A549 (cell line): ENCODE results near the gene PSMD6. TPM values are rescaled to one million over a fixed set of nuclear protein-coding genes. Genes with fewer than 3 reads are reported as not detected.

ENCODE experiments used
- ATAC-seq, 2 experiments: fragments of 200-7000 bp in 1 of 2; fragments of >200 bp in 1 of 2; cut with Nextera tagmentation in 1 of 2; cut with Tn5 transposase in 1 of 2; 3 replicates each; pipeline versions ENCODE4 v1.8.0 to v1.9.1; 2018 to 2020; ENCODE audit warnings: mild to moderate bottlenecking in 1 of 2, moderate library complexity in 1 of 2
- CTCF ChIA-PET: fragments of 300-600 bp; sonication (Branson Sonifier 250); formaldehyde crosslinking; extraction: SDS; loops from one replicate; lab custom pipeline; 2021; ENCODE audit warnings: antibody characterized with exemption, inconsistent platforms; lab: Yijun Ruan, JAX
- POLR2A ChIA-PET: fragments of 350-600 bp; formaldehyde crosslinking; extraction: SDS; loops from one replicate; lab custom pipeline; 2021; ENCODE audit warnings: antibody characterized with exemption, inconsistent platforms; lab: Yijun Ruan, JAX
- DNase-seq, 2 experiments: peaks; one replicate each; pipeline versions ENCODE4 v3.0.0 to v3.0.0-alpha.2; 2011 to 2016; ENCODE audit warnings: low read depth in 1 of 2, low spot score in 1 of 2
- FAIRE-seq: peaks from 2 replicates; lab custom pipeline; 2011; peaks lifted over from hg19 to GRCh38; lab: Jason Lieb, UNC
- H3K27ac ChIP-seq, 2 experiments: fragments of >200 bp; sonication (Bioruptor Twin); formaldehyde crosslinking; 3 replicates each; pipeline ENCODE4 v1.5.1; 2016 to 2017
- H3K4me1 ChIP-seq: fragments of >200 bp; sonication (Bioruptor Twin); formaldehyde crosslinking; 3 replicates; pipeline ENCODE4 v1.6.1; 2016
- H3K4me2 ChIP-seq: fragments of >200 bp; sonication (Bioruptor Twin); formaldehyde crosslinking; 3 replicates; pipeline ENCODE4 v1.6.1; 2016
- H3K4me3 ChIP-seq: fragments of >200 bp; sonication (Bioruptor Twin); formaldehyde crosslinking; 3 replicates; pipeline ENCODE4 v1.5.1; 2016
- H3K9me3 ChIP-seq: fragments of >200 bp; sonication (Bioruptor Twin); formaldehyde crosslinking; 3 replicates; pipeline ENCODE4 v1.6.1; 2016
- CBX2 ChIP-seq: fragments of 200-600 bp; sonication (generic); IDR thresholded peaks from 2 replicates; pipeline ENCODE4 v1.6.1; 2016; ENCODE audit warnings: low read depth, mild to moderate bottlenecking, borderline replicate concordance
- CBX8 ChIP-seq: fragments of 200-600 bp; sonication (generic); IDR thresholded peaks from 2 replicates; pipeline ENCODE4 v1.6.1; 2016
- CEBPB ChIP-seq, 2 experiments: fragments of >200 bp in 1 of 2; sonication (Bioruptor Twin) in 1 of 2; formaldehyde crosslinking in 1 of 2; IDR thresholded peaks; 2 replicates each; pipeline ENCODE4 v1.6.1; 2012 to 2016
- CHD4 ChIP-seq: fragments of 200-600 bp; sonication (generic); IDR thresholded peaks from 2 replicates; pipeline ENCODE4 v1.6.1; 2016; ENCODE audit warnings: antibody characterized with exemption, mild to moderate bottlenecking, borderline replicate concordance
- EHF ChIP-seq: fragments of 250-450 bp; sonication (Bioruptor Pico); IDR thresholded peaks from 2 replicates; pipeline ENCODE4 v1.5.0; 2020; ENCODE audit warnings: mild to moderate bottlenecking
- EP300 ChIP-seq, 2 experiments: fragments of >200 bp; sonication (Bioruptor Twin); formaldehyde crosslinking; IDR thresholded peaks; 2 replicates in 1 of 2; 3 replicates in 1 of 2; pipeline ENCODE4 v1.6.1; 2016 to 2017
- ESRRA ChIP-seq: fragments of 150-350 bp; IDR thresholded peaks from 2 replicates; pipeline ENCODE4 v1.6.1; 2014; ENCODE audit warnings: mild to moderate bottlenecking, low read length, borderline replicate concordance
- HOXA7 ChIP-seq: fragments of 250-450 bp; sonication (Bioruptor Pico); IDR thresholded peaks from 2 replicates; pipeline ENCODE4 v1.5.0; 2020; ENCODE audit warnings: mild to moderate bottlenecking, moderate library complexity
- HOXB13 ChIP-seq: fragments of 250-450 bp; sonication (Bioruptor Pico); IDR thresholded peaks from 2 replicates; pipeline ENCODE4 v1.5.0; 2020; ENCODE audit warnings: low read depth, mild to moderate bottlenecking, moderate library complexity
- JUN ChIP-seq, 2 experiments: fragments of >200 bp; sonication (Bioruptor Twin); formaldehyde crosslinking; IDR thresholded peaks; 2 replicates in 1 of 2; 3 replicates in 1 of 2; pipeline ENCODE4 v1.6.1; 2016 to 2017
- JUNB ChIP-seq: fragments of >200 bp; sonication (Bioruptor Twin); formaldehyde crosslinking; IDR thresholded peaks from 2 replicates; pipeline ENCODE4 v1.6.1; 2016
- KDM5A ChIP-seq: fragments of 200-600 bp; sonication (generic); IDR thresholded peaks from 2 replicates; pipeline ENCODE4 v1.6.1; 2016; ENCODE audit warnings: antibody characterized with exemption, mild to moderate bottlenecking
- MAFK ChIP-seq: fragments of 450-650 bp; IDR thresholded peaks from 2 replicates; pipeline ENCODE4 v1.6.1; 2014; ENCODE audit not compliant: partially characterized antibody
- NPAS2 ChIP-seq: fragments of 250-450 bp; sonication (Bioruptor Pico); IDR thresholded peaks from 2 replicates; pipeline ENCODE4 v1.8.0; 2022; ENCODE audit warnings: mild to moderate bottlenecking, moderate library complexity, borderline replicate concordance
- PBX3 ChIP-seq: IDR thresholded peaks from 2 replicates; pipeline ENCODE4 v1.6.1; 2012
- PHF8 ChIP-seq: fragments of 200-600 bp; sonication (generic); IDR thresholded peaks from 2 replicates; pipeline ENCODE4 v1.6.1; 2016; ENCODE audit warnings: low read depth, mild to moderate bottlenecking, antibody characterized with exemption, moderate library complexity, borderline replicate concordance
- POLR2A ChIP-seq: IDR thresholded peaks from 2 replicates; pipeline ENCODE4 v1.6.1; 2012; ENCODE audit warnings: mild to moderate bottlenecking, low read length
- RARB ChIP-seq: fragments of 250-450 bp; sonication (Bioruptor Pico); IDR thresholded peaks from 2 replicates; pipeline ENCODE4 v1.8.0; 2021; ENCODE audit warnings: mild to moderate bottlenecking, moderate library complexity
- RCOR1 ChIP-seq: fragments of 150-350 bp; IDR thresholded peaks from 2 replicates; pipeline ENCODE4 v1.6.1; 2014; ENCODE audit warnings: antibody characterized with exemption, low read length, low read depth
- RFX5 ChIP-seq: fragments of 450-650 bp; IDR thresholded peaks from 2 replicates; pipeline ENCODE4 v1.7.1; 2014; ENCODE audit warnings: antibody characterized with exemption, mild to moderate bottlenecking, moderate library complexity
- RNF2 ChIP-seq: fragments of 200-600 bp; sonication (generic); IDR thresholded peaks from 2 replicates; pipeline ENCODE4 v1.6.1; 2016; ENCODE audit warnings: low read depth, mild to moderate bottlenecking, antibody characterized with exemption, moderate library complexity, borderline replicate concordance
- SREBF2 ChIP-seq: fragments of 450-650 bp; IDR thresholded peaks from 2 replicates; pipeline ENCODE4 v1.6.1; 2014; ENCODE audit warnings: mild to moderate bottlenecking, moderate library complexity
- TFCP2L1 ChIP-seq: fragments of 250-450 bp; sonication (Bioruptor Pico); IDR thresholded peaks from 2 replicates; pipeline ENCODE4 v1.5.0; 2021; ENCODE audit warnings: mild to moderate bottlenecking
- USF2 ChIP-seq: fragments of 450-650 bp; IDR thresholded peaks from 2 replicates; pipeline ENCODE4 v1.6.1; 2014; ENCODE audit warnings: antibody characterized with exemption
- ZC3H11A ChIP-seq: fragments of 450-650 bp; IDR thresholded peaks from 2 replicates; pipeline ENCODE4 v1.6.1; 2014; ENCODE audit warnings: antibody characterized with exemption, mild to moderate bottlenecking
- ZFP36 ChIP-seq: fragments of 450-650 bp; IDR thresholded peaks from 2 replicates; pipeline ENCODE4 v1.6.1; 2014; ENCODE audit warnings: borderline replicate concordance; ENCODE audit not compliant: partially characterized antibody
- WGBS: methylation state at CpG from one replicate; pipeline ENCODE4 v1.1.6; 2017; ENCODE audit errors: missing lambda C conversion rate; 5-methylcytosine and 5-hydroxymethylcytosine counted together
- polyA plus RNA-seq, 4 experiments: library from polyadenylated mRNA; depleted of rRNA in 3 of 4; stranded (reverse); fragments of >200 nt; fragmentation: RNase III in 1 of 4; extraction: RNeasy Plus Mini Kit Qiagen cat#74134 plus additional on column Dnase treatment in 1 of 4; gene quantifications; 2 replicates in 3 of 4; 3 replicates in 1 of 4; pipeline ENCODE4 v1.2.3, GENCODE V29; 2011 to 2017
- TF ChIP-seq, protein P1 (sequence below): IDR thresholded peaks from 2 replicates; pipeline ENCODE4 v1.6.1; 2012
- TF ChIP-seq, protein P2 (sequence below): IDR thresholded peaks from 2 replicates; pipeline ENCODE4 v1.6.1; 2012; ENCODE audit warnings: low read depth, borderline replicate concordance
- TF ChIP-seq, protein P3 (sequence below): fragments of 150-350 bp; IDR thresholded peaks from 2 replicates; pipeline ENCODE4 v1.6.1; 2014; ENCODE audit warnings: low read depth, mild to moderate bottlenecking, low read length
- TF ChIP-seq, protein P4 (sequence below): fragments of >200 bp; sonication (Bioruptor Twin); formaldehyde crosslinking; IDR thresholded peaks from 3 replicates; pipeline ENCODE4 v1.5.1; 2016

PSMD6 gene
- polyA plus RNA-seq, 2 of the 4 experiments (the other 2 are of a cell fraction), result 76.8 to 117 TPM

GRCh38 chr3:63973406-63973805 is 49.9 kb downstream of the PSMD6 start (continued):
- TF ChIP-seq ZC3H11A, result no peak
- no peak for TF ChIP-seq NPAS2 (CRISPR knock-in tag)
- no peak for TF ChIP-seq CEBPB (IDR thresholded peaks at IDR 0.05)
- TF ChIP-seq, protein P1, sequence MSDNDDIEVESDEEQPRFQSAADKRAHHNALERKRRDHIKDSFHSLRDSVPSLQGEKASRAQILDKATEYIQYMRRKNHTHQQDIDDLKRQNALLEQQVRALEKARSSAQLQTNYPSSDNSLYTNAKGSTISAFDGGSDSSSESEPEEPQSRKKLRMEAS, result no peak
- no peak for TF ChIP-seq ESRRA
- TF ChIP-seq MAFK, result no peak
- TF ChIP-seq JUN (IDR thresholded peaks at IDR 0.05), result no peak
- TF ChIP-seq CHD4, result no peak
- no peak for TF ChIP-seq EP300 (IDR thresholded peaks at IDR 0.05)
- TF ChIP-seq SREBF2, result no peak
- TF ChIP-seq JUNB, result no peak
- TF ChIP-seq RNF2, result no peak
- no peak for TF ChIP-seq PHF8

DNA sequence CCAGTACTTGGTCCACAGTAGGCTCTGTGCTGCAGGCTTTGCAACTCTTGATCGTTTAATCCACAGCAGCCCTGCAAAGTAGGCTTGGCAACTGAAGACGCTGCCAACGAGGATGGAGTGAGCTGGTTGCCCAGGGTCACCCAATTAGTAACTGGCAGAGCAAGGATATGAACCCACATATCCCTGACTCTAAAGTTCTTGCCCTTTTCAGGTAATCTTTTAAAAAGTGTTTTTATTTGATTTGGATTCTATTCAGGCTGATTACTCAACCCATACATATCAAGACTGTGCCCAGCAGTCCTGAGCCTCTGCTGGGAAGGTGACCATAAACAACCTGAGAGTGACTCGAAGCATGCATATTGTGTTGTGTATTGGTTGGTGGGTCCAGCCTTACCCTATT is 50.3 kb downstream of the PSMD6 start:
- no peak for FAIRE-seq
- no peak for ATAC-seq
- DNase-seq, result no peak
- H3K4me3 ChIP-seq, result no peak overlapping the region
- no peak overlapping the region for H3K27ac ChIP-seq
- CTCF ChIA-PET, result interaction anchor here (1.5 to 4.4 kb wide), 2 partner anchors 11 to 20 kb away, joined by 5 to 18 read pairs; no protein-coding TSS in a partner anchor
- POLR2A ChIA-PET, result no interaction called here
- H3K4me1 ChIP-seq, result peaks cover 39% of the 10 kb centered on the region
- TF ChIP-seq CBX2, result no peak
- no peak for TF ChIP-seq HOXA7
- no peak for TF ChIP-seq MAFK
- no peak for TF ChIP-seq TFCP2L1
- no peak for TF ChIP-seq SREBF2
- TF ChIP-seq, protein P2, sequence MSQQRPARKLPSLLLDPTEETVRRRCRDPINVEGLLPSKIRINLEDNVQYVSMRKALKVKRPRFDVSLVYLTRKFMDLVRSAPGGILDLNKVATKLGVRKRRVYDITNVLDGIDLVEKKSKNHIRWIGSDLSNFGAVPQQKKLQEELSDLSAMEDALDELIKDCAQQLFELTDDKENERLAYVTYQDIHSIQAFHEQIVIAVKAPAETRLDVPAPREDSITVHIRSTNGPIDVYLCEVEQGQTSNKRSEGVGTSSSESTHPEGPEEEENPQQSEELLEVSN, result no peak
- no peak for TF ChIP-seq RFX5
- no peak for TF ChIP-seq HOXB13 (CRISPR knock-in tag)
- no peak for TF ChIP-seq POLR2A
- TF ChIP-seq EP300 (IDR thresholded peaks at IDR 0.05), result no peak
- no peak for TF ChIP-seq EHF (CRISPR knock-in tag)
- no peak for TF ChIP-seq ZC3H11A
- TF ChIP-seq JUN (IDR thresholded peaks at IDR 0.05), result no peak
- no peak for TF ChIP-seq ESRRA
- TF ChIP-seq, protein P3, sequence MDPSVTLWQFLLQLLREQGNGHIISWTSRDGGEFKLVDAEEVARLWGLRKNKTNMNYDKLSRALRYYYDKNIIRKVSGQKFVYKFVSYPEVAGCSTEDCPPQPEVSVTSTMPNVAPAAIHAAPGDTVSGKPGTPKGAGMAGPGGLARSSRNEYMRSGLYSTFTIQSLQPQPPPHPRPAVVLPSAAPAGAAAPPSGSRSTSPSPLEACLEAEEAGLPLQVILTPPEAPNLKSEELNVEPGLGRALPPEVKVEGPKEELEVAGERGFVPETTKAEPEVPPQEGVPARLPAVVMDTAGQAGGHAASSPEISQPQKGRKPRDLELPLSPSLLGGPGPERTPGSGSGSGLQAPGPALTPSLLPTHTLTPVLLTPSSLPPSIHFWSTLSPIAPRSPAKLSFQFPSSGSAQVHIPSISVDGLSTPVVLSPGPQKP, result no peak
- TF ChIP-seq KDM5A, result no peak
- TF ChIP-seq, all 56 proteins: peak for 0
- 83% methylated on average over 4 of the region's 4 CpGs for WGBS
- no peak overlapping the region for H3K4me2 ChIP-seq
- H3K9me3 ChIP-seq, result no peaks in the 10 kb centered on the region

GRCh38 chr3:63972196-63972595 is 51.1 kb downstream of the PSMD6 start:
- POLR2A ChIA-PET, result no interaction called here
- DNase-seq (no peak), FAIRE-seq (no peak), ATAC-seq (no peak)
- 92% methylated on average over 2 of the region's 2 CpGs for WGBS
- no peak overlapping the region for H3K4me3 ChIP-seq
- CTCF ChIA-PET, result interaction anchor here (1.0 to 4.4 kb wide), 3 partner anchors 10 to 21 kb away, joined by 3 to 18 read pairs (median 5); no protein-coding TSS in a partner anchor
- H3K9me3 ChIP-seq, result no peaks in the 10 kb centered on the region
- peaks cover 47% of the 10 kb centered on the region for H3K4me1 ChIP-seq
- H3K4me2 ChIP-seq, result no peak overlapping the region
- no peak overlapping the region for H3K27ac ChIP-seq
- TF ChIP-seq NPAS2 (CRISPR knock-in tag) (no peak), RCOR1 (no peak), HOXB13 (CRISPR knock-in tag) (no peak), CHD4 (no peak), CEBPB (IDR thresholded peaks at IDR 0.05) (no peak), RFX5 (no peak), ZFP36 (no peak), USF2 (no peak), KDM5A (no peak), PBX3 (no peak), ESRRA (no peak), RARB (CRISPR knock-in tag) (no peak), CBX8 (no peak)
- TF ChIP-seq, protein P3, result no peak
- TF ChIP-seq, protein P4, sequence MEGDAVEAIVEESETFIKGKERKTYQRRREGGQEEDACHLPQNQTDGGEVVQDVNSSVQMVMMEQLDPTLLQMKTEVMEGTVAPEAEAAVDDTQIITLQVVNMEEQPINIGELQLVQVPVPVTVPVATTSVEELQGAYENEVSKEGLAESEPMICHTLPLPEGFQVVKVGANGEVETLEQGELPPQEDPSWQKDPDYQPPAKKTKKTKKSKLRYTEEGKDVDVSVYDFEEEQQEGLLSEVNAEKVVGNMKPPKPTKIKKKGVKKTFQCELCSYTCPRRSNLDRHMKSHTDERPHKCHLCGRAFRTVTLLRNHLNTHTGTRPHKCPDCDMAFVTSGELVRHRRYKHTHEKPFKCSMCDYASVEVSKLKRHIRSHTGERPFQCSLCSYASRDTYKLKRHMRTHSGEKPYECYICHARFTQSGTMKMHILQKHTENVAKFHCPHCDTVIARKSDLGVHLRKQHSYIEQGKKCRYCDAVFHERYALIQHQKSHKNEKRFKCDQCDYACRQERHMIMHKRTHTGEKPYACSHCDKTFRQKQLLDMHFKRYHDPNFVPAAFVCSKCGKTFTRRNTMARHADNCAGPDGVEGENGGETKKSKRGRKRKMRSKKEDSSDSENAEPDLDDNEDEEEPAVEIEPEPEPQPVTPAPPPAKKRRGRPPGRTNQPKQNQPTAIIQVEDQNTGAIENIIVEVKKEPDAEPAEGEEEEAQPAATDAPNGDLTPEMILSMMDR, result no peak
